GM19397 (cell line): ENCODE results near the gene FGGY.

Experiments
- ATAC-seq: cut with Tn5 transposase; IDR thresholded peaks from one replicate; pipeline ENCODE4 v1.9.1; 2021; ENCODE audit warnings: mild to moderate bottlenecking, moderate library complexity; ENCODE audit not compliant: unreplicated experiment

FGGY gene

GRCh38 chr1:59669752-59670312 lies 372.9 kb downstream of the FGGY start:
- ATAC-seq = no peak

GRCh38 chr1:59670662-59671061 lies 373.8 kb downstream of the FGGY start:
- no peak for ATAC-seq

DNA sequence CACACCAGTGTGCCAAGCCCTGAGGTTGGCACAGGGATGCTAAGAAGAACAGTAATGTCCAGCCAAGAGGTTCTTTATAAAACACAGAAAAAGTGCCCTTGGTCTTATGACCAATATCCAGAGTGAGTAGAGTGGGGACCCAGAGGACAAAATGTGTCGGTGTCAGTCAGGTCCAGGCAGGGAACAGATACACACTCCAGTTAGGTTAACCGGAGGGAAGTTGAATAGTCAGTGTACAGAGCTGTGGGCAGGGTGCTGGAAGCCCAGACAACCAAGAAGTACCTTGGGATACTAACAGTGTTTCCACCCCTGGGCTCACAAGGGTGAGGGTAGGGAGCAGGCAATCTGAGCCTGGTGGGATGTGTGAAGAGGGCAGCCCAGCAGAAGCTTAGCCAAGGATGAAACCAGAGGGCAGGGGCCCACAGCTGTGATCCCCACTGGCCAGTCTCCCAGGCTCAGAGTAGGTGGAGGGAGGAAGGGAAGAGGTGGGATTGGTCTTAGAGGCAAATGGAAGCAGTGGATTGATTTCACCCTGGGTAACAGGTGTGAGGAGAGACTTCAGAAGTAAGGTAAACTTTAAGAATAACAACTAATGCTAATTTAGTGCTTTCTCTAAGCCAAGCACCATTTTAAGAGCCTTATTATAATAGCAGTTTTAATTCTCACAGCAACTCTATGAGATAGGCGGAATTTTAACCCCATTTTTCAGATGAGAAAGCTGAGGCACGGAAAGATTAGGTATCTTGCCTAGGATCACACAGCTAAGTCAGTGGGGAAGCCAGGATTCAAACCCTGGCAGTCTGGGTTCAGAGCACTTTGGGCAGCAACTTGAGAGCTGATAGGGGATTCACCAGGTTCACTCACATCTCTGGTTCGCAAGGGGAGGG lies 374.4 kb downstream of the FGGY start:
- ATAC-seq = no peak

GRCh38 chr1:59671953-59672305 lies 375.0 kb downstream of the FGGY start:
- no peak for ATAC-seq

- no peak for ATAC-seq
These were observed 376.1 kb downstream of the FGGY start for GRCh38 chr1:59672851-59673572.

DNA sequence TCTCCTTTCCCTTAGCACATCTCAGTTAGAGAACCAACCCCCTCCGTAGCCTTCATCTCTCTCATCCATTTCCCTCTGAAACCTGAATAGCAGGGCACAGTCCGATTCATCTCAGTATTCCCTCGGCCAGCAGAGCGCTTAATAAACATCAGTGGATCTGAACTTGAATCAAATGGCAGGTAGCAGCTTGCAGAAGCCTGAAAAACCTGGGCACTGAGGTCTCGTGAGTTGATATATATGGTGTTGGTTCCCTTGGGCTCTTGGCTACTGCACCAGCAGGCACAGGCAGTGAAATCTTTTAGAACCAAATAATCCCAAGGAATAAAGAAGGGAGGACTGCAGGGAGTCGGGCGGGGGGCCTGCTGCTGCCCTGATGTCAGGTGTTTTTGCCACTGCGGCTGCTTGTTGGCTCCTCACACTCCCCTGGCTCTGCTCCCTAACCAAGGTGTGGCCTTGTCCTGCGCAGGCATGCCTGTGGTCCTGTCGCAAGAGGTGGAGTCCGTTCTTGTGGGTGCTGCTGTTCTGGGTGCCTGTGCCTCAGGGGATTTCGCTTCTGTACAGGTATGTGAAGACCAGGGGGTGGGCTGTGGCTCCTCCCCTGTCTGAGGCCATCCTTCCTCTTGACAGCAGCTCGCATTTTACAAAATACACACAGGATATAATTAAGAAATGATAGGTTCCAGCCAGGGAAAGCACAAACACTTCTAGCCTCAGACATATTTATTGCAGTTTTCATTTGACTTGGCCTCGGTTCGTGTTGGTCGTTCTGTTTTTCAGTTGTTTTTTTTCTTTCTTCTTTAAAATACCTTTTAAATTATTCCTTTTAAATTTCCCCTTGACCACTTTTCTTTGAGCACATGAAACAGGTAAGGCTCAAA lies 376.9 kb downstream of the FGGY start:
- ATAC-seq = no peak

GRCh38 chr1:59674595-59674994 lies 377.7 kb downstream of the FGGY start:
- ATAC-seq = no peak

GRCh38 chr1:59675936-59676335 lies 379.0 kb downstream of the FGGY start:
- ATAC-seq = no peak

DNA sequence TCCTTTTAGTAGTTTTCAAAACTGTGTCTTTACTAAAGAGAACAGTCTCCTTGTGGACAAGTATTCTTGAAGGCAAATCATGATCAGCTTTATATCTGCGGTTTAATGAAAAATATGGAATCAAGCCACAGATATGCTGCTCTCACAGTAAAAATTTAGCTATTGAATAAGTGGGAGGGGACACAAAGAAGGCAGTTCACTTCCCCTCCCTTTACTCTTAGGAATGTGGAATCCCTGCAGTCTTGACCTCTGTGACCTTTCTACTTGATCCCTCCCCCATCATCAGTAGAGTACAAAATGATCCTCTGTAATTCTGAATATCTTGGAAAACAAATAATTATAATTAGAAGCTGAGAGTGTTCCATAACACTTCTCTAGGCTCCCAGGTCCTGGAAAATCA lies 381.1 kb downstream of the FGGY start:
- ATAC-seq = no peak

DNA sequence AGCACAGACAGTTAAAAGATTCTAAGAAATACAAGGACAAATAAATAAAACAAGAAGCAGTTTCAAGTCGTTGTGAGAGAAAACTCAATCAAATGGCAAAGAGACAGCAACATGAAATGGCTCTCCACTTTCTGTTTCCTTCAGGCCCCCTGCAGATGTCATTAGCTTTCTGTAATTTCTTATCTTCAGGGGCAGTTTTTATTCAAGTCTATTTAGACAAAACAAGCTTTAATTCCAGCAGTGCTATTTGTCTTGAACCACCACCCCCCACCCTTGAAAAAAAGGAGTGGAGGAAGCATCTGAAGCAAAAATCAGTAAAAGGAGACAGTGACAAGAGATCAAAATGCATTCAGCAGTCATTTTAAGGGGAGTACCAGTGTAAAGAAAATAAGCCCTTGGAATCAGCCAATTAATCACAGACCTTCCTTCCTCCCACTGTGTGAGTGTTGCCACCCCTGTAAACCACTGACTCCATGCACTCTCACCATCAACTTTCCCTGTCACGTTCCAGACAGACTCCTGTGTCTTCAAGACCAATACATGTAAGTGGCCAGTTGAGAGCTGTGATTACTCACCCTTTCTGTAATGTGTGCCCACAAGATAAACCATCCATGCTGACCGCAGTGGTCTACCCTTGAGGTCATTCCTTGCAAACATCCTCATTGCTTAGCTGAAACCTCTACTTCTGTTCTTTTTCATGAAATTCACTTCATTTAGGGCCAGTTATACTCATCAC lies 381.8 kb downstream of the FGGY start:
- no peak for ATAC-seq

DNA sequence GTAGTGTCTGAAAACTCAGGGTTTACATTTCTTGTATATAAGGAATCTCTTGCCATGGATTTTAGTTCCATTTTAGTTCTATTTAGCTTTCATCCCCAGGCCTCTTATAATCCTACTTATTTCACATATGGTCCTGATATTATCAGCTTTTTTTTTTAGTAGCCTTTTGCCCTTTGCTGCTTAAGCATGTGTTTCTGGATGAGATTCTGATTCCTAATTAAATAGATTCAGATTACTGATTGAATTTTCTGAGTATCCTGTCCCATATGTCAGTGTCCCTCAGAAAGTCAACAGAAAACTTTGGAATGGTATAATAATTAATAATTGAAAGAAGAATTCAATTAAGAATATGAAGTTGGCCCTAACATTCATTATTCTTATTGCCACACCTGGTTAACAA lies 383.1 kb downstream of the FGGY start:
- no peak for ATAC-seq

GRCh38 chr1:59682396-59683080 lies 385.6 kb downstream of the FGGY start:
- no peak for ATAC-seq

- no peak for ATAC-seq
These were observed 386.3 kb downstream of the FGGY start for GRCh38 chr1:59683197-59683596.

DNA sequence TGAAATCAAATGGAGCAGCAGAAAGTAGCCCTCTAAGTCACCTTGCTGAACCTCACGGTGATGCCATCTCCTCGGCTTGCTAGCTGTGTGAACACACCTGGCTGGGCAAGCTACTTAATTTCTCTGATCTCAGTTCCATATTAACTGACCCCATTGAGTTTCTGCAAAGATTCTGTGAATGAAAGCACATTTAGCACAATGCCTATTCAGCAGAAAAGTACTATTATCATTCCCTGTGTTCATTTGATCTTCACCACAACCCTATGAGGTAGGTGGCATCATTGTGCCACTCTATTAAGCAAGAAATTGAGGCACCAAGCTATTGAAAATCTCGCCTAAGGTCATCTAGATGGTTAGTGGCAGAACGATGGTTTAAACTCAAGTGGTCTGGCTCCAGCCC lies 387.8 kb downstream of the FGGY start:
- ATAC-seq = no peak

- ATAC-seq = no peak
These were observed 388.2 kb downstream of the FGGY start for GRCh38 chr1:59685101-59685500.

DNA sequence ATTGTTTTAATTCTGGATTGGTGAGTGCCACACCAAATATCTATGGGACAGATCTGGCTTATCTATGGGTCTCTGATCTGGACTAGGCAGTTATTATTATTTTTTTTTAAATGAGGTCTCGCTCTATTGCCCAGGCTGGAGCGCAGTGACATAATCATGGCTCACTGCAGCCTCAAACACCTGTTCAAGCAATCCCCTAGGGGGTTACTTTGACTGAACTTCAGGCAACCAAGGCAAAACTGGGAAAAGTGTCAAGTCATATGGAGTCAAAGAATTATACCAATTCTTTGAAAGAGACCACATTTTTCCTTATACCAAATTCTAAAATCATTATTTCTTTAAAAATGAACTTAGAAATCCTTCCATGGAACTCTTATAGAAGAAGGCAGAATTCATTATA lies 388.8 kb downstream of the FGGY start:
- ATAC-seq = no peak

DNA sequence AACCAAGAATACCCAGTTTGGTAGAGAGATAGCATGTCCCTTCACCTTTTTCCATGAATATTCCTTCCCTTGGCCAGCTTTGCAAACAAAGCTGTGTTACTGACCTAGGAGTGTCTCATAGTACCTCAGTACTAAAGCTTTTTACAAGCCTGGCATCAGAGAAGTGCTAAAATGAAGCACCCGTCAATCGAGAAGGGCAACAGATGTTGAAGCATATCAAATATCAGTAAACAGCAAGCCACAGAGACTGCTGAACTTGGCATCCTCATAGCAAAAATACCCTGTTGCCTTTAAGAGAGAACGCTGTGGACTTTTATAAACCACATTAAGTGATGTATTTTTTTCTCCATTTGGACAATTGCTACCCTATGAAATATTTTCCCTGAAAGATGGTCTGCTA lies 389.3 kb downstream of the FGGY start:
- no peak for ATAC-seq

- ATAC-seq = no peak
These were observed 389.7 kb downstream of the FGGY start for GRCh38 chr1:59686574-59686973.

DNA sequence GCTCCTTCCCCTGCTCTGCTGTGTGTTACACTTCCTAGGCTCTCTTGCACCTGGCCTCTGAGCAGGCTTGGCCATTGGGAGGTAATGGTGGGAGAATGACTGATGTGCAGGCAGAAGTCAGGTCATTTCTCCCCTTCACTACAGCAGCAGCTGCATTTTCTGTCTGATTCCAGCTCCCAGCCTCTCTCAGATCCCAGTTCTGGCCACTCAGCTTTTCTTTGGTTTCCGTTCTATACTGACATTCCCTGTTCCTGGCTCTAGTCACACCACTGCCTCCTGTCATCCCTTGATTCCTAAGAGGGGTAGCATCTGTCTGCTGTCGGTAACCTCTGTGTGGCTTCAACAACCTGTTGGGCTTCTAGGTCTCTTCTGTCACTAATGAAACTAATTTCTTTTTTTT lies 390.2 kb downstream of the FGGY start:
- no peak for ATAC-seq

DNA sequence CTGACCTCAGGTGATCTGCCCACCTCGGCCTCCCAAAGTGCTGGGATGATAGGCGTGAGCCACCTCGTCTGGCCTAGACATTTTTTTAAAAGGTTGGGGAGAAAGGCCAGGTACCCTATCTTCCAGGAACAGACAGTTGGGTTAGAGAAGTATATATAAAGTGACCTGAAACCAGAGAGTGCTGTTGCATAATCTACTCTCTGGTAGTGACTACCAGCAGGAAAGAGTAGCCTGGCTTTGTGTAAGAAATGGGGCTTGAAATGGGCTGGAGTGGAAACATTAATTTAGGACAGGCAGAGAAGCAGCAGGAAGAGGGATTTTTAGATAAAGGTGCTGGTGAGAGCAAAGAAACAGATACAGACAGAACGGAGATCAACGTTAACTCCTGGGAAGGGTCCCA lies 392.1 kb downstream of the FGGY start:
- no peak for ATAC-seq
